Uterus (tissue), 2 donors: Measurements from ENCODE around the gene FLOT1.

Source experiments
- CTCF ChIP-seq, 4 experiments: fragments of 200-600 bp in 2 of 4; fragments of 450-650 bp in 2 of 4; sonication (generic) in 2 of 4; IDR thresholded peaks; one replicate each; pipeline ENCODE4 v1.5.1; 2016 to 2019; ENCODE audit warnings: antibody characterized with exemption in 4 of 4, mild to moderate bottlenecking in 2 of 4, moderate library complexity in 1 of 4
- POLR2A ChIP-seq, 2 donors: fragments of 450-650 bp; IDR thresholded peaks; one replicate each; pipeline ENCODE4 v1.6.1; 2016; ENCODE audit warnings: antibody characterized with exemption in 2 of 2, mild to moderate bottlenecking in 1 of 2, moderate library complexity in 1 of 2

GRCh38 chr6:30740540-30740870 lies 2.0 kb downstream of the FLOT1 start:
- no peak for TF ChIP-seq CTCF (IDR thresholded peaks at IDR 0.05)
- TF ChIP-seq POLR2A (IDR thresholded peaks at IDR 0.05): no peak
